Testis (tissue), 2 donors: ENCODE data around the gene TMEM42.

ENCODE experiments used
- CTCF ChIP-seq, 3 experiments: fragments of 450-650 bp in 2 of 3; fragments of 200-600 bp in 1 of 3; sonication (generic) in 1 of 3; IDR thresholded peaks; one replicate each; pipeline ENCODE4 v1.5.1; 2016 to 2019; ENCODE audit warnings: antibody characterized with exemption in 3 of 3, mild to moderate bottlenecking in 2 of 3, moderate library complexity in 1 of 3
- POLR2A ChIP-seq: fragments of 450-650 bp; IDR thresholded peaks from one replicate; pipeline ENCODE4 v1.6.1; 2017; ENCODE audit warnings: antibody characterized with exemption, mild to moderate bottlenecking, moderate library complexity

- TF ChIP-seq CTCF (IDR thresholded peaks at IDR 0.05) (no peak), POLR2A (no peak)
Observed at GRCh38 chr3:44845528-44846520, 15.9 kb upstream of the TMEM42 start.
